Fibroblast of skin of right biceps (primary cell): ENCODE measurements around the gene LRRC8D.
"Not testable (repeated sequence)": the region's sequence is repeated elsewhere in the genome, so short reads cannot be mapped to it uniquely, and the experiment has no call there.

Experiments
- DNase-seq: peaks from one replicate; pipeline ENCODE4 v3.0.0-alpha.2; 2013

Gene LRRC8D

GRCh38 chr1:89918127-89918793 is 97.4 kb downstream of the LRRC8D start:
- no peak for DNase-seq

- no peak for DNase-seq
Observed at GRCh38 chr1:89918794-89919155, 97.9 kb downstream of the LRRC8D start.

GRCh38 chr1:89919174-89919573 is 98.3 kb downstream of the LRRC8D start:
- no peak for DNase-seq

GRCh38 chr1:89922911-89923310 is 102.1 kb downstream of the LRRC8D start:
- no peak for DNase-seq

GRCh38 chr1:89923517-89923916 is 102.7 kb downstream of the LRRC8D start:
- no peak for DNase-seq

- not testable (repeated sequence) for DNase-seq
Observed at GRCh38 chr1:89924075-89924474, 103.2 kb downstream of the LRRC8D start.

GRCh38 chr1:89927049-89927448 is 106.2 kb downstream of the LRRC8D start:
- no peak for DNase-seq

- DNase-seq, result no peak
Observed at GRCh38 chr1:89927478-89927877, 106.6 kb downstream of the LRRC8D start.

GRCh38 chr1:89928506-89928905 is 107.7 kb downstream of the LRRC8D start:
- no peak for DNase-seq

GRCh38 chr1:89929467-89930063 is 108.7 kb downstream of the LRRC8D start:
- no peak for DNase-seq

GRCh38 chr1:89930579-89930978 is 109.7 kb downstream of the LRRC8D start:
- DNase-seq, result no peak

- DNase-seq, result no peak
Observed at GRCh38 chr1:89931964-89932363, 111.1 kb downstream of the LRRC8D start.

- DNase-seq, result no peak
Observed at GRCh38 chr1:89932598-89933364, 111.9 kb downstream of the LRRC8D start.

- DNase-seq, result no peak
Observed at GRCh38 chr1:89934461-89934860, 113.6 kb downstream of the LRRC8D start.

GRCh38 chr1:89935235-89935634 is 114.4 kb downstream of the LRRC8D start:
- no peak for DNase-seq

GRCh38 chr1:89936694-89937093 is 115.9 kb downstream of the LRRC8D start:
- DNase-seq, result no peak

- peak; percentile 54 for DNase-seq
Observed at GRCh38 chr1:89938171-89939055, 117.6 kb downstream of the LRRC8D start.

GRCh38 chr1:89939059-89939570 is 118.3 kb downstream of the LRRC8D start:
- DNase-seq, result no peak

- no peak for DNase-seq
Observed at GRCh38 chr1:89939693-89940438, 119.0 kb downstream of the LRRC8D start.

- DNase-seq, result no peak
Observed at GRCh38 chr1:89941110-89941766, 120.4 kb downstream of the LRRC8D start.

- DNase-seq, result no peak
Observed at GRCh38 chr1:89942014-89942413, 121.2 kb downstream of the LRRC8D start.
